GM19238 (cell line): ENCODE results near the gene WDTC1.
"Not testable (repeated sequence)": the region's sequence is repeated elsewhere in the genome, so short reads cannot be mapped to it uniquely, and the experiment has no call there.

Experiments used
- DNase-seq: peaks from one replicate; pipeline ENCODE4 v3.0.0; 2011; ENCODE audit warnings: low spot score; ENCODE audit not compliant: insufficient read length

WDTC1 gene

GRCh38 chr1:27246194-27246593 lies 11.8 kb downstream of the WDTC1 start:
- no peak for DNase-seq

GRCh38 chr1:27253596-27253995 lies 19.2 kb downstream of the WDTC1 start:
- DNase-seq: no peak

GRCh38 chr1:27255136-27255535 lies 20.7 kb downstream of the WDTC1 start:
- no peak for DNase-seq

- no peak for DNase-seq
Measured at GRCh38 chr1:27257155-27257554, 22.7 kb downstream of the WDTC1 start.

GRCh38 chr1:27258598-27258997 lies 24.2 kb downstream of the WDTC1 start:
- no peak for DNase-seq

GRCh38 chr1:27267153-27267552 lies 32.7 kb downstream of the WDTC1 start:
- DNase-seq: no peak

GRCh38 chr1:27269276-27269675 lies 34.8 kb downstream of the WDTC1 start:
- no peak for DNase-seq

GRCh38 chr1:27274204-27274603 lies 39.8 kb downstream of the WDTC1 start:
- DNase-seq: no peak

- DNase-seq: no peak
Measured at GRCh38 chr1:27275696-27276095, 41.3 kb downstream of the WDTC1 start.

- peak; percentile 80 for DNase-seq
Measured at GRCh38 chr1:27284425-27285273, 50.2 kb downstream of the WDTC1 start.

- no peak for DNase-seq
Measured at GRCh38 chr1:27285274-27285660, 50.8 kb downstream of the WDTC1 start.

- not testable (repeated sequence) for DNase-seq
Measured at GRCh38 chr1:27285821-27286220, 51.4 kb downstream of the WDTC1 start.

- not testable (repeated sequence) for DNase-seq
Measured at GRCh38 chr1:27289125-27289524, 54.7 kb downstream of the WDTC1 start.

GRCh38 chr1:27290581-27290980 lies 56.1 kb downstream of the WDTC1 start:
- DNase-seq: no peak

- no peak for DNase-seq
Measured at GRCh38 chr1:27292106-27292505, 57.7 kb downstream of the WDTC1 start.

- no peak for DNase-seq
Measured at GRCh38 chr1:27293915-27294314, 59.5 kb downstream of the WDTC1 start.

- DNase-seq: peak; percentile 45
Measured at GRCh38 chr1:27296773-27297291, 62.4 kb downstream of the WDTC1 start.

- DNase-seq: no peak
Measured at GRCh38 chr1:27297903-27298302, 63.5 kb downstream of the WDTC1 start.

- no peak for DNase-seq
Measured at GRCh38 chr1:27298632-27299384, 64.4 kb downstream of the WDTC1 start.

GRCh38 chr1:27299385-27300271 lies 65.2 kb downstream of the WDTC1 start:
- no peak for DNase-seq

GRCh38 chr1:27300341-27301051 lies 66.1 kb downstream of the WDTC1 start:
- DNase-seq: peak; percentile 84
